Measurements from ENCODE around the gene RPL22L1.
"Not testable (repeated sequence)": the region's sequence is repeated elsewhere in the genome, so short reads cannot be mapped to it uniquely, and the experiment has no call there.

DNA sequence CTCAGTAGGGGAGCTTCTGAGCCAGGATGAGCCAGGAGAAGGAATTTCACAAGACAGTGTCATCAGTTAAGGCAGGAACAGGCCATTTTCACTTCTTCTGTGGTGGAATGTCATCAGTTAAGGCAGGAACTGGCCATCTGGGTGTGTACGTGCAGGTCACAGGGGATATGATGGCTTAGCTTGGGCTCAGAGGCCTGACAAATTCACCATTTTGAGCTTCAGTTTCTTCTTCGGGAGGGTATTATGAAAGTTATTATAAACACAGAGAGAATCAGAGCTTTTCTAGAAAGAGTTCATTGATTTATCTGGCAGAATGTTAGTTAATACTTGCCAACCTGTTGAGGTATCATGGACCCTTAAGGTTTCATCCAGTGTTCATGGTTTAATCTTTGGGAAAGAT is 46.4 kb downstream of the RPL22L1 start:
- TF ChIP-seq CTCF, POLR2A, POLR2AphosphoS5, EP300 (IDR thresholded peaks at IDR 0.05): not testable (repeated sequence)
